Activated naive CD4-positive, alpha-beta T cell treated with anti-CD3 and anti-CD28 coated beads, Interleukin-2, amount 10 ng/mL, durations not matched to agents 7 days and 5 days (primary cell): ENCODE results near the gene BSN.

Experiments
- CTCF ChIA-PET: fragments of 350-600 bp; sonication (Branson Sonifier 250); formaldehyde crosslinking; loops from one replicate; lab custom pipeline; 2021; ENCODE audit warnings: antibody characterized with exemption; lab: Charles Lee
- DNase-seq: peaks from one replicate; pipeline ENCODE4 v3.0.0-alpha.2; 2020
- H3K27ac Mint-ChIP-seq: one replicate; pipeline ENCODE4 v1.8.0; 2021; ENCODE audit warnings: mild to moderate bottlenecking, moderate library complexity, mixed read lengths
- H3K27me3 Mint-ChIP-seq: one replicate; pipeline ENCODE4 v1.8.0; 2021; ENCODE audit warnings: mild to moderate bottlenecking, mixed read lengths
- H3K36me3 Mint-ChIP-seq: one replicate; pipeline ENCODE4 v1.8.0; 2021; ENCODE audit warnings: mixed read lengths
- H3K4me1 Mint-ChIP-seq: one replicate; pipeline ENCODE4 v1.8.0; 2021; ENCODE audit warnings: mixed read lengths
- H3K4me3 Mint-ChIP-seq: one replicate; pipeline ENCODE4 v1.8.0; 2021; ENCODE audit warnings: mild to moderate bottlenecking, moderate library complexity, mixed read lengths
- H3K9me3 Mint-ChIP-seq: one replicate; pipeline ENCODE4 v1.8.0; 2021; ENCODE audit warnings: mixed read lengths

The BSN gene

GRCh38 chr3:49654176-49654825 is 100.0 kb downstream of the BSN start:
- peaks cover 10% of the 10 kb centered on the region for H3K27me3 Mint-ChIP-seq
- CTCF ChIA-PET: no interaction called here
- no peaks in the 10 kb centered on the region for H3K9me3 Mint-ChIP-seq
- H3K27ac Mint-ChIP-seq: no peak overlapping the region
- no peaks in the 10 kb centered on the region for H3K4me1 Mint-ChIP-seq
- no peak for DNase-seq
- no peak overlapping the region for H3K4me3 Mint-ChIP-seq
- no peaks in the 10 kb centered on the region for H3K36me3 Mint-ChIP-seq

GRCh38 chr3:49654955-49655556 is 100.8 kb downstream of the BSN start:
- CTCF ChIA-PET: interaction anchor here (1.5 kb wide), 1 partner anchor 18 kb away, joined by 3 read pairs; no protein-coding TSS in a partner anchor
- H3K4me1 Mint-ChIP-seq: no peaks in the 10 kb centered on the region
- no peaks in the 10 kb centered on the region for H3K9me3 Mint-ChIP-seq
- no peak overlapping the region for H3K27ac Mint-ChIP-seq
- no peaks in the 10 kb centered on the region for H3K36me3 Mint-ChIP-seq
- DNase-seq: no peak
- peaks cover 10% of the 10 kb centered on the region for H3K27me3 Mint-ChIP-seq
- no peak overlapping the region for H3K4me3 Mint-ChIP-seq

- no peaks in the 10 kb centered on the region for H3K4me1 Mint-ChIP-seq
- CTCF ChIA-PET: interaction anchor here (0.6 to 1.5 kb wide), 4 partner anchors 17 to 118 kb away, joined by 3 to 10 read pairs (median 3); no protein-coding TSS in a partner anchor
- H3K36me3 Mint-ChIP-seq: no peaks in the 10 kb centered on the region
- H3K4me3 Mint-ChIP-seq: no peak overlapping the region
- no peak overlapping the region for H3K27ac Mint-ChIP-seq
- peaks cover 10% of the 10 kb centered on the region for H3K27me3 Mint-ChIP-seq
- H3K9me3 Mint-ChIP-seq: no peaks in the 10 kb centered on the region
- DNase-seq: no peak
These were observed 101.5 kb downstream of the BSN start for GRCh38 chr3:49655731-49656285.

GRCh38 chr3:49656541-49657112 is 102.3 kb downstream of the BSN start:
- no peaks in the 10 kb centered on the region for H3K4me1 Mint-ChIP-seq
- H3K4me3 Mint-ChIP-seq: no peak overlapping the region
- CTCF ChIA-PET: interaction anchor here (0.8 to 1.5 kb wide), 3 partner anchors 16 to 119 kb away, joined by 3 to 10 read pairs (median 3); no protein-coding TSS in a partner anchor
- H3K27ac Mint-ChIP-seq: no peak overlapping the region
- no peaks in the 10 kb centered on the region for H3K36me3 Mint-ChIP-seq
- no peaks in the 10 kb centered on the region for H3K9me3 Mint-ChIP-seq
- peaks cover 10% of the 10 kb centered on the region for H3K27me3 Mint-ChIP-seq
- no peak for DNase-seq

DNA sequence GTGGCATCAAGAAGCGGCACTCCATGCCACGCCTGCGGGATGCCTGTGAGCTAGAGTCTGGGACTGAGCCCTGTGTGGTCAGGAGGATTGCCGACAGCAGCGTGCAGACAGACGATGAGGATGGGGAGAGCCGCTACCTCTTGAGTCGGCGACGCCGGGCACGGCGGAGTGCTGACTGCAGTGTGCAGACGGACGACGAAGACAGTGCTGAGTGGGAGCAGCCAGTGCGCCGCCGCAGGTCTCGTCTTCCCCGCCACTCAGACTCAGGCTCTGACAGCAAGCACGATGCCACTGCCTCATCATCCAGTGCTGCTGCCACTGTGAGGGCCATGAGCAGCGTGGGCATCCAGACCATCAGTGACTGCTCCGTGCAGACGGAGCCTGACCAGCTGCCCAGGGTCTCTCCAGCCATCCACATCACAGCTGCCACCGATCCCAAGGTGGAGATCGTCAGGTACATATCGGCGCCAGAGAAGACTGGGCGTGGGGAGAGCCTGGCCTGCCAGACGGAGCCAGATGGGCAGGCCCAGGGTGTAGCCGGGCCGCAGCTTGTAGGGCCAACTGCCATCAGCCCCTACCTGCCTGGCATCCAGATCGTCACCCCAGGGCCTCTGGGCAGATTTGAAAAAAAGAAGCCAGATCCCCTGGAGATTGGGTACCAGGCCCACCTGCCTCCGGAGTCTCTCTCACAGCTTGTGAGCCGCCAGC is 103.1 kb downstream of the BSN start:
- CTCF ChIA-PET: interaction anchor here (0.9 to 1.0 kb wide), 2 partner anchors 118 to 360 kb away, joined by 3 read pairs; no protein-coding TSS in a partner anchor
- H3K27me3 Mint-ChIP-seq: peaks cover 10% of the 10 kb centered on the region
- DNase-seq: no peak
- no peaks in the 10 kb centered on the region for H3K4me1 Mint-ChIP-seq
- no peak overlapping the region for H3K27ac Mint-ChIP-seq
- H3K9me3 Mint-ChIP-seq: no peaks in the 10 kb centered on the region
- no peaks in the 10 kb centered on the region for H3K36me3 Mint-ChIP-seq
- no peak overlapping the region for H3K4me3 Mint-ChIP-seq

GRCh38 chr3:49658711-49659110 is 104.4 kb downstream of the BSN start:
- Mint-ChIP-seq H3K4me3 (no peak overlapping the region), H3K9me3 (no peaks in the 10 kb centered on the region), H3K36me3 (no peaks in the 10 kb centered on the region), H3K27me3 (peaks cover 10% of the 10 kb centered on the region), H3K4me1 (no peaks in the 10 kb centered on the region), H3K27ac (no peak overlapping the region)
- CTCF ChIA-PET: no interaction called here
- DNase-seq: no peak

GRCh38 chr3:49659756-49660155 is 105.5 kb downstream of the BSN start:
- CTCF ChIA-PET: no interaction called here
- H3K9me3 Mint-ChIP-seq: no peaks in the 10 kb centered on the region
- H3K4me3 Mint-ChIP-seq: no peak overlapping the region
- H3K27me3 Mint-ChIP-seq: peaks cover 10% of the 10 kb centered on the region
- no peaks in the 10 kb centered on the region for H3K4me1 Mint-ChIP-seq
- DNase-seq: no peak
- no peak overlapping the region for H3K27ac Mint-ChIP-seq
- no peaks in the 10 kb centered on the region for H3K36me3 Mint-ChIP-seq

GRCh38 chr3:49661281-49661680 is 107.0 kb downstream of the BSN start:
- no peak overlapping the region for H3K27ac Mint-ChIP-seq
- H3K36me3 Mint-ChIP-seq: no peaks in the 10 kb centered on the region
- no peaks in the 10 kb centered on the region for H3K4me1 Mint-ChIP-seq
- no peak for DNase-seq
- no peaks in the 10 kb centered on the region for H3K9me3 Mint-ChIP-seq
- H3K27me3 Mint-ChIP-seq: peaks cover 9% of the 10 kb centered on the region
- CTCF ChIA-PET: no interaction called here
- H3K4me3 Mint-ChIP-seq: no peak overlapping the region

GRCh38 chr3:49662021-49662420 is 107.7 kb downstream of the BSN start:
- CTCF ChIA-PET: no interaction called here
- Mint-ChIP-seq H3K9me3 (no peaks in the 10 kb centered on the region), H3K27ac (no peak overlapping the region), H3K4me1 (no peaks in the 10 kb centered on the region), H3K27me3 (peaks cover 2% of the 10 kb centered on the region), H3K36me3 (no peaks in the 10 kb centered on the region), H3K4me3 (no peak overlapping the region)
- DNase-seq: no peak

GRCh38 chr3:49662720-49663413 is 108.6 kb downstream of the BSN start:
- Mint-ChIP-seq H3K36me3 (no peaks in the 10 kb centered on the region), H3K9me3 (no peaks in the 10 kb centered on the region), H3K27ac (no peak overlapping the region), H3K4me3 (no peak overlapping the region), H3K27me3 (no peaks in the 10 kb centered on the region), H3K4me1 (no peaks in the 10 kb centered on the region)
- no peak for DNase-seq
- CTCF ChIA-PET: interaction anchor here (0.8 kb wide), 1 partner anchor 9 kb away, joined by 4 read pairs; no protein-coding TSS in a partner anchor

- H3K4me1 Mint-ChIP-seq: no peaks in the 10 kb centered on the region
- CTCF ChIA-PET: no interaction called here
- H3K36me3 Mint-ChIP-seq: no peaks in the 10 kb centered on the region
- no peak overlapping the region for H3K27ac Mint-ChIP-seq
- DNase-seq: no peak
- no peak overlapping the region for H3K4me3 Mint-ChIP-seq
- no peaks in the 10 kb centered on the region for H3K9me3 Mint-ChIP-seq
- H3K27me3 Mint-ChIP-seq: no peaks in the 10 kb centered on the region
These were observed 109.6 kb downstream of the BSN start for GRCh38 chr3:49663831-49664230.

DNA sequence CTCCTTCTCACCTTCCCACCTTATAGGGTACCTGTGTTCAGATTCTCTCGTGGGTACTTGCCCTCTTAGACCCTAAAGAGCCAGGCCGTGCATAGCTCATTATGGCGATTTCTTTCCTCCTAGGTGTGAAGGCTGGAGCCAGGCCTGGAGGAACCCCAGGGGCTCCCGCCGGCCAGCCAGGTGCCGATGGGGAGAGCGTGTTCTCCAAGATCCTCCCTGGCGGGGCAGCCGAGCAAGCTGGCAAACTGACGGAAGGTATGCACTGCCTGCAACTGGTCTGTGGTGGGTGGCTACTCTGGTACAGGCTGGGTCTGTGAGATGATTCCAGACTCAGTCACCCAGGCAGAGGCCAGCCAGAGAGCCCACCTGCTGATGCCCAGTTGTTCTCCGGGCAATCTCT is 110.0 kb downstream of the BSN start:
- H3K4me1 Mint-ChIP-seq: no peaks in the 10 kb centered on the region
- DNase-seq: no peak

DNA sequence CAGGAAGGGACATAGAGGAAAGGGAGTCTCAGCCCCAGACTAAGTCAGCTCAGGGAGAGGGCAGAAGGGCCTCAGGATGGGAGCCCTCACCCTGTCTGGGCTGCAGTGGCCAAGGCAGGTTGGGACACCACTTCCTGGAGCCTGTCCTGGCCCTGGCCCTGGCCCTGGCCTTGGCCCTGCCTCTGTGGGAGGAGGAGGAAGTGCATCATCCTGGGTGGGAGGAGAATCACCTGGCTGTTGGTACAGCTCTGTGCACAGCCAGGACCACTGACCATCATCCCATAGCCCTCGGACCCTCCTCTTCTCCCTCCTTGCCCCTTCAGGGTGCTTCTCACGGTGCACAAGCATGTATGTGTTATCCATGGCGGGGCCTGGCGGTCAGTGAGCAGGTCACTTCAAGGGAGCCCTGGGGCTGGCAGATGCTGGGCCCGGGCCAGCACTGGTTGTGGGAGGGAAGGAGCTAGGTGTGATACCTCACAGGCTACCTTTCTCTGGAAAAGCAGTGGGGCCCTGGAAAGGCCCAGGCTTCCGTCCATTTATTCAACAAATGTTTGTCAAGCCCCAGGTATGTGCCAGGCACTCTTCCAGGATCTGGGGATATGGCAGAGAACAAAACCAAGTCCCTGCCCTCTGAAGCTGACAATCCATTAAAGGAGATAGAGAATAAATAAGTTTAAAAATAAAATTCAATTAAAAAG is 111.7 kb downstream of the BSN start:
- CTCF ChIA-PET: interaction anchor here (1.8 kb wide), 1 partner anchor 126 kb away, joined by 11 read pairs; no protein-coding TSS in a partner anchor

More for the DNA sequence above, 110.0 kb downstream of the BSN start:
- CTCF ChIA-PET: interaction anchor here (1.8 kb wide), 1 partner anchor 125 kb away, joined by 11 read pairs; no protein-coding TSS in a partner anchor
- no peaks in the 10 kb centered on the region for H3K9me3 Mint-ChIP-seq
- no peak overlapping the region for H3K4me3 Mint-ChIP-seq
- H3K27ac Mint-ChIP-seq: no peak overlapping the region
- peaks cover 3% of the 10 kb centered on the region for H3K27me3 Mint-ChIP-seq
- no peaks in the 10 kb centered on the region for H3K36me3 Mint-ChIP-seq

More for the DNA sequence above, 111.7 kb downstream of the BSN start:
- H3K36me3 Mint-ChIP-seq: no peaks in the 10 kb centered on the region
- no peak for DNase-seq
- no peak overlapping the region for H3K27ac Mint-ChIP-seq
- H3K4me3 Mint-ChIP-seq: no peak overlapping the region
- no peaks in the 10 kb centered on the region for H3K9me3 Mint-ChIP-seq
- H3K27me3 Mint-ChIP-seq: peaks cover 9% of the 10 kb centered on the region
- H3K4me1 Mint-ChIP-seq: no peaks in the 10 kb centered on the region
